LNCAP (cell line): ENCODE measurements around the gene SMC4.

ENCODE experiments used
- CTCF ChIP-seq: fragments of 450-650 bp; IDR thresholded peaks from 2 replicates; pipeline ENCODE4 v1.5.1; 2017; ENCODE audit warnings: mild to moderate bottlenecking

SMC4 gene

GRCh38 chr3:160473978-160474377 lies 74.5 kb downstream of the SMC4 start:
- TF ChIP-seq CTCF = no peak

DNA sequence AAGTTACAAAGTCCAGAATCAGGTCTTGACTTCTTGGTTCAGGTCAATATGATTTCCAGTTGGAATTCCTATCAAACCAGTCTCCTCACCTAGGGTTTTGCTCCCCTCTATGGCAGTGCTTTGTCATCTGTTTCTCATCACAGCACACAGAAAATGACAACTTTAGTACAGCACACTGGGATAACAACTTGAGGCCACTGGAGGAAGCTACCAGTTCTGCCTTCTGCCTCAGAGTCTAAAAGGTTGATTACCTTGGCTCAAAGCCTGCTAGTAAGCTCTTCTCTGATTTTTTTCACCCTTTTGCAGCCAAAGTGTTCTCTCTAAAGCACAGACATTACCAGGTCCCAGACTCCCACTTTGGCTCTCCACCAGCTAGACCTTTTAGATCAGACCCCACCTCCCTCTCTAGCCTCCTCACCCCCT lies 75.0 kb downstream of the SMC4 start:
- no peak for TF ChIP-seq CTCF

DNA sequence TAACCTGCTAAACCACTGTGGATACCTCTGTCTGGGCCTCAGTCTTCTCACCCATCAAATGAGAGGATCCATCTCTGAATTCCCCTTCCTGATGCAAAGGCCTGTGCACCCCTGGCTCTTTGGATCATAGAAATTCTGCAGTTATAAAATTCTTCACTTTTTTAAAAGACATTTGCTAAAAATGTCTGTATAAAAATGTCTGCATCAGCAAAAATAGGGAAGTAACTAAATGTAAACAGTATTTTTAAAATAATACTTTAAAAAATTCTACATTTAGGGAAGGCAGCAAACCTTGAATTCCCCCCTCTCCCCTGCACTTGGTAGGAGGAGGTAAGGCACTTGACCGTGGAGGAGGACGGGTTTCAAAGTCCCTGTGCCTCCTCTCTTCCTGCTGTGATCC lies 75.7 kb downstream of the SMC4 start:
- TF ChIP-seq CTCF = no peak

DNA sequence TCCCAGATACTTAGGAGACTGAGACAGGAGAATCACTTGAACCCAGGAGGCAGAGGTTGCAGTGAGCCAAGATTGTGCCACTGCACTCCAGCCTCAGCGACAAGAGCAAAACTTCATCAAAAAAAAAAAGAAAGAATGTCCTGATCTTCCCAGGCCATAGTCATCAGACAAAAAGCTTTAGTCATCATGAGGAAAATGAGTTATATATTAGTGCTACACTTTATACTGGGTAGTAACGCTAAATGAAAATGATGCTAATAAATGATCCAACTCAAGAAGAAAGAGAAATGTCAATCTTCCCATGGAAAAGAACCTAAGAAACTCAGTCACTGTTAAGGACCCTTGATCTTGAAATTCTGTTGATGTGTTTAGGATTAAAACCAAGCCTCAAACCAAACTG lies 76.4 kb downstream of the SMC4 start:
- no peak for TF ChIP-seq CTCF

DNA sequence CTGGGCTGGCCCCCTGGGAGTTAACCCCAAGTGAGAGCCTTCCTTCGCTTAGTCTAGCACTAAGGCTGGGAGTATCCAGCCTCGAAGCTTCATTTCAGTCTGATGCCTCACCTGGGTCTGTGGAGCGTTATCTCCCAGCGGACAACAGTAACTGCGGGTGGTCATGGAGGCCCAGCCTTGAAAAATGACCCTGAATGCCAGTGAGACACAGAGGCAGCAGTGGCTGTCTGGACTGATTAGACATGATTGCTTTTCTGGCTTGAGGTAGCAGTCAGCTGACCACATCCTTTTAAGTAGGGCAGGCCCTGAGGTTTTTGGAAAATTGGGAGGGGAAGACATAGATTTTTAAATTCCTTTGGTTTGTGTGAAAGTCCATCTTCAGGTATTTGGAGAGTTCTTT lies 78.3 kb downstream of the SMC4 start:
- TF ChIP-seq CTCF = no peak

- TF ChIP-seq CTCF = no peak
These were observed 78.9 kb downstream of the SMC4 start for GRCh38 chr3:160478338-160478737.

GRCh38 chr3:160479376-160479775 lies 79.9 kb downstream of the SMC4 start:
- TF ChIP-seq CTCF = no peak

- no peak for TF ChIP-seq CTCF
These were observed 81.5 kb downstream of the SMC4 start for GRCh38 chr3:160480931-160481330.
